ENCODE measurements around the gene N4BP3. TPM values are rescaled to one million over a fixed set of nuclear protein-coding genes. Genes with fewer than 3 reads are reported as not detected.

Gene N4BP3
- total RNA-seq, 3 donors from 2014 or later (not counting 1 experiment from before 2014, with no cell fraction given) = 5.6 to 16.9 (median 9.0) TPM

DNA sequence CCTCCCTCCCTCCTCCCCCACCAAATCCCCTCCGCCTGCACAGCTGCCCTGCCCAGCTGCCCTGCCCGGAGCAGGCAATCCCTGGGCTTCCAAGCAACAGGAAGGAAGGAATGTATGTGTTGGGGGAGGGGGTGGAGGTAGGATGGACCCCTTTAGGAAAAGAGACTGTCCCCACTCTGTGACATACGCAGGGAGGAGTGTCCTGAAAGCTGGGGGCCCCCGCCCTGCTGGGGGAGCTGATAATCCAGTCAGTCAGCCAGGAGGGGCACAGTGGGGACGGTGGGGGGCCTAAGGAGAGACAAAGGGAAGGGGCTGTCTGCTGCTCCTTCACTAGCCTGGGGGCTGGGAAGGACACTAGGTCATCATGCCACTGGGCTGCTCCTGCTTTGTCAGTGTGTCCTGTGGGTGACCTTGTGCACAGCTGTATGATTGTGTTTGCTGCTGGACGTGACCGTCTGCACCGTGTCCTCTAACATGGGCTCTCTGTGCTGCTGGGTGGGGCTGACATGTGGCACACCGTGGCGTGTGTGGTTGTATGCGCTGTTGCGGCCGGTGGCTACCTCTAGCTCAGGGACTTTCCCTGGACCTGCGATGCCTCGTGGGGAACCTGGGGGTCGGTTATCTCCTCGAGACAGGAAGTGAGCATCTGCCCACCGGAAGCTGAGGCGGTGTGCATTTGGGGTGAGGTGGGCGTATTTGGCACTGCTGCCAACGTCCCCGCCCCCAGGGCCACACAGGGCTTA is 3.0 kb downstream of the N4BP3 start:
- no peak overlapping the region for H3K4me3 ChIP-seq (ENCODE audit: low read length)
- DNase-seq = peak; percentile 90 to 93
- no peaks in the 10 kb centered on the region for H3K9me3 ChIP-seq (ENCODE audit: control insufficient read depth, insufficient read depth, low read length)
- Mint-ChIP-seq H3K36me3 (no peaks in the 10 kb centered on the region), H3K4me1 (peaks cover 29 to 54% of the 10 kb centered on the region in 2 donors), H3K9me3 (no peaks in the 10 kb centered on the region), H3K27ac (peak overlapping the region; percentile 90 to 94), H3K27me3 (ENCODE audit: low read depth in 2 of 2) (peaks cover 0 to 19% of the 10 kb centered on the region in 2 donors), H3K4me3 (peak overlapping the region; percentile 83)
- intact Hi-C loops (cut with micrococcal nuclease) = loop anchor here (1.0 to 10.0 kb wide), 2 partner anchors 14 to 118 kb away; partner anchors contain the start of gene PHYKPL
- no peaks in the 10 kb centered on the region for H3K36me3 ChIP-seq (ENCODE audit: control insufficient read depth, insufficient read depth, low read length)
- peaks cover 14% of the 10 kb centered on the region for H3K27me3 ChIP-seq (ENCODE audit: control insufficient read depth, insufficient read depth, low read length)
- ATAC-seq = peak; percentile 64 to 80 (median 72)
- H3K4me1 ChIP-seq (ENCODE audit: control insufficient read depth, insufficient read depth, low read length) = peaks cover 80% of the 10 kb centered on the region
- WGBS (ENCODE audit: insufficient coverage) = 4% methylated on average over 21 of the region's 22 CpGs
- peak overlapping the region; percentile 60 for H3K27ac ChIP-seq (ENCODE audit: low read length)
- TF ChIP-seq, protein P1, sequence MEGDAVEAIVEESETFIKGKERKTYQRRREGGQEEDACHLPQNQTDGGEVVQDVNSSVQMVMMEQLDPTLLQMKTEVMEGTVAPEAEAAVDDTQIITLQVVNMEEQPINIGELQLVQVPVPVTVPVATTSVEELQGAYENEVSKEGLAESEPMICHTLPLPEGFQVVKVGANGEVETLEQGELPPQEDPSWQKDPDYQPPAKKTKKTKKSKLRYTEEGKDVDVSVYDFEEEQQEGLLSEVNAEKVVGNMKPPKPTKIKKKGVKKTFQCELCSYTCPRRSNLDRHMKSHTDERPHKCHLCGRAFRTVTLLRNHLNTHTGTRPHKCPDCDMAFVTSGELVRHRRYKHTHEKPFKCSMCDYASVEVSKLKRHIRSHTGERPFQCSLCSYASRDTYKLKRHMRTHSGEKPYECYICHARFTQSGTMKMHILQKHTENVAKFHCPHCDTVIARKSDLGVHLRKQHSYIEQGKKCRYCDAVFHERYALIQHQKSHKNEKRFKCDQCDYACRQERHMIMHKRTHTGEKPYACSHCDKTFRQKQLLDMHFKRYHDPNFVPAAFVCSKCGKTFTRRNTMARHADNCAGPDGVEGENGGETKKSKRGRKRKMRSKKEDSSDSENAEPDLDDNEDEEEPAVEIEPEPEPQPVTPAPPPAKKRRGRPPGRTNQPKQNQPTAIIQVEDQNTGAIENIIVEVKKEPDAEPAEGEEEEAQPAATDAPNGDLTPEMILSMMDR (IDR thresholded peaks at IDR 0.05) = no peak

DNA sequence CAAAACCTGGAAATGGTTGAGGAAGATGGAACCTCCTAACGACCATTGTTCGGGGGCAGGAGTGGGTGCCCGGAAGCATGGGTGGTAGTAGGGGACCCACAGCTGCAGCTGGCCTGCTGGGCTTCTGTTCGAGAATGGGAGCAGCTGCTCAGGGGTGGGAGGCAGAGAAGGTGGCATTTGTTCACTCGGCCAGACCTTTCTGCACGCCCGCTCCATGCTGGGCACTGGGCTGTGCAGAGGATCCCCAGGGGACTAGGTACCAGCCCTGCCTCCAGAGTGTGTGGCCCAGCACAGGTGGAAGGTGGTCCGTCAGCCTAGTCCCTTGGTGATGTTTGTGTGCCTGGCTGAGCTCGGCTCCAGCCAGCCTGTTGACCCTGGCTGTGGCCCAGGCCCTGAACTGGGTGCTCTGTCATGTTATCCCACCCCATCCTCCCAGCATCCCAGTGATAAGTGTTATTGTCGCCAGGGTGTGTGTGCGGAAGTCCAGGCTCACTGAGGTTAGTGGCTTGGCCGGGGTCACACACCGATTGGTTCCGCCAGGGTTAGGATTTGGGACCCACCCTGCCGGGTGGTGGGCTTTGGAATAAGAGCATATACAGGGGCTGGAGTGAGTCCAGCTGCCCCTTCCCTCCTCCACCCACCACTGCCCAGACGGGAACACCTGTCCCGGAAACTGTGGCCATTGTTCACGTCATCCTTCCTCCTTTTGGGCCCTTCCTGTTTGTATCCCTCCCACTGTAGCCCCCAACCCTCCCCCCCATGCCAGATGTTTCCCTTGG is 4.8 kb downstream of the N4BP3 start:
- intact Hi-C loops (cut with micrococcal nuclease) = loop anchor here (10.0 kb wide), 1 partner anchor 117 kb away; the partner anchor contains the start of gene PHYKPL
- Mint-ChIP-seq H3K27me3 (ENCODE audit: low read depth in 2 of 2) (peaks cover 1 to 17% of the 10 kb centered on the region in 2 donors), H3K4me3 (no peak overlapping the region), H3K36me3 (no peaks in the 10 kb centered on the region), H3K9me3 (no peaks in the 10 kb centered on the region), H3K4me1 (peaks cover 29 to 53% of the 10 kb centered on the region in 2 donors), H3K27ac (no peak overlapping the region)
- ATAC-seq = no peak
- TF ChIP-seq, protein P1 (IDR thresholded peaks at IDR 0.05) = no peak
- H3K36me3 ChIP-seq (ENCODE audit: control insufficient read depth, insufficient read depth, low read length) = no peaks in the 10 kb centered on the region
- no peak for DNase-seq
- H3K9me3 ChIP-seq (ENCODE audit: control insufficient read depth, insufficient read depth, low read length) = no peaks in the 10 kb centered on the region
- no peak overlapping the region for H3K4me3 ChIP-seq (ENCODE audit: low read length)
- peak overlapping the region; percentile 13 for H3K27ac ChIP-seq (ENCODE audit: low read length)
- peaks cover 88% of the 10 kb centered on the region for H3K4me1 ChIP-seq (ENCODE audit: control insufficient read depth, insufficient read depth, low read length)
- WGBS (ENCODE audit: insufficient coverage) = 61% methylated on average over 17 of the region's 18 CpGs
- peaks cover 24% of the 10 kb centered on the region for H3K27me3 ChIP-seq (ENCODE audit: control insufficient read depth, insufficient read depth, low read length)

DNA sequence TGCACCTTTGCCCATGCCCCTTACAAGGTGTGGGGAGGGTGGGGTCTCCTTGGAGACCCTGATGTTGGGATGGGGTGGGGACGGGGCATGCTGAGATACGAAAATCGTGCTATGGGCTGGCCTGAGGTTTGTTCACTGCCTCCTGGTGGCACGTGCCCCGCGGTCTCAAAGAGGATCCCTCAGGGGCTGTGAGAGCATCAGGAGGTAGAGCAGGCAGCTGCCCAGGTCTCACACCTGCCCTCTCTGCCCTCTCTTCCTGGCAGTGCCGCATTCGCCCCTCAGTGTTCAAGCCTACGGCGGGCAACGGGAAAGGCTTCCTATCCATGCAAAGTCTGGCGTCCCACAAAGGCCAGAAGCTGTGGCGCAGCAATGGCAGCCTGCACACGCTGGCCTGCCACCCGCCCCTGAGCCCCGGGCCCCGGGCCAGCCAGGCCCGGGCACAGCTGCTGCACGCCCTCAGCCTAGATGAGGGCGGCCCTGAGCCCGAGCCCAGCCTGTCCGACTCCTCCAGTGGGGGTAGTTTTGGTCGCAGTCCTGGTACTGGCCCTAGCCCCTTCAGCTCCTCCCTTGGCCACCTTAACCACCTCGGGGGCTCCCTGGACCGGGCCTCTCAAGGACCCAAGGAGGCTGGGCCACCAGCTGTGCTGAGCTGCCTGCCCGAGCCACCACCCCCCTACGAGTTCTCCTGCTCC is 6.7 kb downstream of the N4BP3 start:
- no peak overlapping the region for H3K4me3 Mint-ChIP-seq
- DNase-seq = no peak
- Histone ChIP-seq H3K4me3 (ENCODE audit: low read length) (no peak overlapping the region), H3K9me3 (ENCODE audit: control insufficient read depth, insufficient read depth, low read length) (no peaks in the 10 kb centered on the region), H3K27ac (ENCODE audit: low read length) (no peak overlapping the region), H3K27me3 (ENCODE audit: control insufficient read depth, insufficient read depth, low read length) (peaks cover 24% of the 10 kb centered on the region), H3K36me3 (ENCODE audit: control insufficient read depth, insufficient read depth, low read length) (no peaks in the 10 kb centered on the region), H3K4me1 (ENCODE audit: control insufficient read depth, insufficient read depth, low read length) (peaks cover 73% of the 10 kb centered on the region)
- intact Hi-C loops (cut with micrococcal nuclease) = loop anchor here (10.0 kb wide), 1 partner anchor 115 kb away; the partner anchor contains the start of gene PHYKPL
- H3K9me3 Mint-ChIP-seq = no peaks in the 10 kb centered on the region
- ATAC-seq = no peak
- peaks cover 18 to 41% of the 10 kb centered on the region in 2 donors for H3K4me1 Mint-ChIP-seq
- H3K36me3 Mint-ChIP-seq = no peaks in the 10 kb centered on the region
- H3K27me3 Mint-ChIP-seq (ENCODE audit: low read depth in 2 of 2) = peaks cover 5 to 24% of the 10 kb centered on the region in 2 donors
- TF ChIP-seq, protein P1 (IDR thresholded peaks at IDR 0.05) = no peak
- 91% methylated on average over 27 of the region's 27 CpGs for whole genome bisulfite sequencing (ENCODE audit: insufficient coverage)
- no peak overlapping the region for H3K27ac Mint-ChIP-seq
